GM12865 (cell line): ENCODE measurements around the gene PRELID1.

Source experiments
- DNase-seq: peaks from one replicate; pipeline ENCODE4 v3.0.0; 2010; ENCODE audit warnings: low read depth
- H3K4me3 ChIP-seq: 2 replicates; pipeline ENCODE4 v1.5.1; 2011; ENCODE audit warnings: mild to moderate bottlenecking, low read depth, low read length, control low read depth
- TF ChIP-seq, protein P1 (sequence below): IDR thresholded peaks from 2 replicates; pipeline ENCODE4 v1.5.1; 2011; ENCODE audit warnings: low read length, control low read depth, low read depth, inconsistent platforms; ENCODE audit not compliant: insufficient read depth; ENCODE audit errors: missing control alignments

Gene PRELID1

DNA sequence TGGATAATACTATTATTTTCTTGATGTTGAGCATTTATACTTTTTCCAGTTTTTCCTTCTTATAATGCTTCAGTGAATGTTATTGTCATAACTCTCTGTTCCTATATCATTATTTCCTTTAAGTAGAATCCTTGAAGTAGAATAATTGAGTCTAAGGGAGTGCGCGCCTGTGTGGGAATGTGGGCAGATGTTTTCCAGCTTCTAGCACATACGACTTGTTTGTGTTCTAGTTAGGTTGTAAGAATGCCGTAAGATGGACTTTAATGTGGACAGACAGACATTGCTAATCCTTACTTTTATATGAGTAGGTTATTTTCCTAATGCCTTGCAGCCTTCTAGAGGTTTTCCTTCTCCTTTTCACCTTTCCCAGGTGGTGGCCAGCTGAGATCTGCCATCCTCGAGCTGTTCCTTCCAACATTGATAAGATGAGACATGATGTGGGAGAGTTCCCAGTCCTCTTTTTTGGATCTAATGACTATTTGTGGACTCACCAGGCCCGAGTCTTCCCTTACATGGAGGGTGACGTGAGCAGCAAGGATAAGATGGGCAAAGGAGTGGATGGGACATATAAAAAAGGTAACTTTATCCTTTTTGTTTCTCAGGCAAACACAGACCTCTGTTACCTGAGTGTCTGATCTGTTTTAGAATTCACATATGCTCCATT, 34.2 kb upstream of the PRELID1 start:
- TF ChIP-seq, protein P1, sequence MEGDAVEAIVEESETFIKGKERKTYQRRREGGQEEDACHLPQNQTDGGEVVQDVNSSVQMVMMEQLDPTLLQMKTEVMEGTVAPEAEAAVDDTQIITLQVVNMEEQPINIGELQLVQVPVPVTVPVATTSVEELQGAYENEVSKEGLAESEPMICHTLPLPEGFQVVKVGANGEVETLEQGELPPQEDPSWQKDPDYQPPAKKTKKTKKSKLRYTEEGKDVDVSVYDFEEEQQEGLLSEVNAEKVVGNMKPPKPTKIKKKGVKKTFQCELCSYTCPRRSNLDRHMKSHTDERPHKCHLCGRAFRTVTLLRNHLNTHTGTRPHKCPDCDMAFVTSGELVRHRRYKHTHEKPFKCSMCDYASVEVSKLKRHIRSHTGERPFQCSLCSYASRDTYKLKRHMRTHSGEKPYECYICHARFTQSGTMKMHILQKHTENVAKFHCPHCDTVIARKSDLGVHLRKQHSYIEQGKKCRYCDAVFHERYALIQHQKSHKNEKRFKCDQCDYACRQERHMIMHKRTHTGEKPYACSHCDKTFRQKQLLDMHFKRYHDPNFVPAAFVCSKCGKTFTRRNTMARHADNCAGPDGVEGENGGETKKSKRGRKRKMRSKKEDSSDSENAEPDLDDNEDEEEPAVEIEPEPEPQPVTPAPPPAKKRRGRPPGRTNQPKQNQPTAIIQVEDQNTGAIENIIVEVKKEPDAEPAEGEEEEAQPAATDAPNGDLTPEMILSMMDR: no peak
- DNase-seq: no peak
- no peak overlapping the region for H3K4me3 ChIP-seq

DNA sequence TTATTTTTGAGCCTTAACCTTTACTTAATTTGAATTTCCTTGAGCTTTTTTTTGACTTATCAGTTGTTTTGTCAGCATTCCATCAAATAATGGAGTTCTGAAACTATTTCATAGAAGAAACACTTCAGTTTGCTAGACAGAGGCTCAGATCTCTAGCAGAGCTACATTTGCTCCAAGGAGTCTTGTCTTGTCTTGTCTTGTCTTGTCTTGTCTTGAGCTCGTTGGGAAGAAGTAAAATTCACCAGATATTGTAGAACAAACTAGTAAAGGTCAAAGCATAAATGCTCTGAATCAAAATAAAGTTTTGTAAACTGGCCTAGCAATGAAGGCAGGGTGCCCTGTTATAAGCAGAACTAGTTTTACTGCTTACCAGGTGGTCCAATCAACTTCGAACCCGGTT, 33.6 kb upstream of the PRELID1 start:
- DNase-seq: no peak
- TF ChIP-seq, protein P1: no peak
- no peak overlapping the region for H3K4me3 ChIP-seq

DNA sequence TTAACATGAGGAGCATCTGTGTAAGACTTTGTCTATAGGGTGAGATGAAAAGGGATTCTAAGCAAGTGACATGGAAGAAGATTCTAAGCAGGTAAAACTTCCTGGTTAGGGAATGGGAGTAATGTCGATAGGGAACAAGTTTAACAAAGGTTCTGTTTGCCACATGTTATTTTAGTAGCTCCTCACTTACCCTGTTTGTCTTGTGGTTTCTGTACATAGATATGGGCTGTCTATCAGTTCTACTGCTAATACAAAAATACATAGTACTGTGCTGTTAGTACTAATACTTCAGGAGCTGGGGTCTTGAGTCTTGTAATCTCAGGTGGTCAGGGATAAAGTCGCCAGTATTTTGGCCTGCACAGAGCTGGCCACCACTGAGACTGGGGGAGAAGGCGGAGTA, 32.9 kb upstream of the PRELID1 start:
- DNase-seq: no peak
- TF ChIP-seq, protein P1: no peak
- no peak overlapping the region for H3K4me3 ChIP-seq

DNA sequence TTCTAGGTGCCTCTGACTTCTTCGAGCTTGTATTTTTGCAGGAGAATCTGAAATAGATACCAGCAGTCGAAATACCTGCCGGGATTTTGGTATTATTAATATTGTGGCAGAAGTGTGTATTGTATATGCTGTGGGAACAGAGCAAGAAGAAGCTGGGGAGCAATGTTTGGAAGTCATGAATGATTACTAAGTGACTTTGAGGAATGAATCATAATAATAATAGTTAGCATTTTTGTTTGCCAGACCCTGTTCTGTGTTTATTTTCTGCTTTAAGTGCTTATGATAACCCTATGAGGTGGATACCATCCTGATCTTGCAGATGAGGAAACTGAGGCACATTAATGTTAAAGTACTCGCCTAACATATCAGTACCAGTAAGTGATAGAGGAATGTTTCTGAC, 32.5 kb upstream of the PRELID1 start:
- no peak for DNase-seq
- TF ChIP-seq, protein P1: no peak
- no peak overlapping the region for H3K4me3 ChIP-seq

DNA sequence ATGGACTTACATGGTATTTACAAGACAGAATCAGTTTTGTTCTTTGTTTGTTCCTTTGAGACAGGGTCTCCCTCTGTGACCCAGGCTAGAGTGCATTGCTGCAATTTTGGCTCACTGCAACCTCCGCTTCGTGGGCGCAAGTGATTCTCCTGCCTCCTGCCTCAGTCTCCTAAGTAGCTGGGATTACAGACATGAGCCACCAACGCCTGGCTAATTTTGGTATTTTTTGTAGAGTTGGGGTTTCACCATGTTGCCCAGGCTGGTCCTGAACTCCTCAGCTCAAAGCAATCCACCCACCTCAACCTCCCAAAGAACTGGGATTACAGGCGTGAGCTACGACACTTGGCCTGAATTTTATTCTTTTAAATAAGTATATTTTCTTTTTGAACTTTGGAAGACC, 27.7 kb upstream of the PRELID1 start:
- TF ChIP-seq, protein P1: no peak
- H3K4me3 ChIP-seq: no peak overlapping the region
- no peak for DNase-seq

DNA sequence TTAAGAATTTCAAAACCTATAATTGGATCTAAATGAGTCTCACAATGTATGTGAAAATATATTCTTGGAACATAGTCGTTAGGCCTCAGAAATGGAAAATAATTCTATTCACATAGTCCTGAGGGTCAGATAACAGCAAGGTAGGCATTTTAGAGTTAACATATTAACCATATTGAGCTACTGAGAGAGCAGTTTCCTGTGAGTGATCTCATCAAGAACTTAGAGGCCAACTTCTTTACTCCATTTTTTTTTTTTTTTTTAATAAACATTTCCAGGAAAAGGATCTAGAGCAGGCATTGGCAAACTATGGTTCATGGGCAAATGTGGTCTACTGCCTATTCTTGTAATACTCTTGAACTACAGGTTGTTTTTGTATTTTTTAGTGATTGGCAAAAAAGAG, 26.7 kb upstream of the PRELID1 start:
- TF ChIP-seq, protein P1: no peak
- no peak overlapping the region for H3K4me3 ChIP-seq
- no peak for DNase-seq

DNA sequence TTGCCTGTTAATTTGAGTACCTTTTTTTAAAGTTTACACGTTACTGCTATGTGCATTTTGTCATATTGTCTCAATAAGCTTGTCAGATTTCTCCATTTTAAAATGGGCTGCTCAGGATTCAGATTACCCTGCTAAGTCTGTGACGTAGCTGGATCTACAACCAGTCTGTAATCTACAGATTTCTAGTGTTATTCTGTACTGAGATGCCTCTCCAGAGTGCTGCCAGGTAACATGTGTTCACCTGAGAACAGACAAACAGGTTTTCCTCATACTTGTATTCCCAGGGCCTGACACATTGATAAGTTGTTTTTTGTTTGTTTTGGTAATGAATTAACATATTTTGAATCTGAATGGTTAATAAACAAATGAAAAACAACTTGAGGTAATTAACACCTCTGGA, 15.4 kb upstream of the PRELID1 start:
- TF ChIP-seq, protein P1: no peak
- H3K4me3 ChIP-seq: no peak overlapping the region
- DNase-seq: no peak
